HFFc6 (cell line): Measurements from ENCODE around the gene MTERF4. TPM values are rescaled to one million over a fixed set of nuclear protein-coding genes. Genes with fewer than 3 reads are reported as not detected.

Experiments
- DNase-seq: peaks from one replicate; pipeline ENCODE4 v3.0.0-alpha.2; 2018
- H3K27ac Mint-ChIP-seq: 2 replicates; pipeline ENCODE4 v1.8.0; 2020; ENCODE audit warnings: mild to moderate bottlenecking, mixed read lengths
- H3K27me3 Mint-ChIP-seq: 2 replicates; pipeline ENCODE4 v1.8.0; 2021; ENCODE audit warnings: mild to moderate bottlenecking, moderate library complexity, mixed read lengths; ENCODE audit not compliant: insufficient read depth
- H3K36me3 Mint-ChIP-seq: 2 replicates; pipeline ENCODE4 v1.8.0; 2021; ENCODE audit warnings: low read depth, mixed read lengths
- H3K4me1 Mint-ChIP-seq: 2 replicates; pipeline ENCODE4 v1.8.0; 2020; ENCODE audit warnings: low read depth, mixed read lengths
- H3K4me3 Mint-ChIP-seq: 2 replicates; pipeline ENCODE4 v1.8.0; 2020; ENCODE audit warnings: mild to moderate bottlenecking, moderate library complexity, mixed read lengths
- H3K9me3 Mint-ChIP-seq: 2 replicates; pipeline ENCODE4 v1.8.0; 2020; ENCODE audit warnings: mild to moderate bottlenecking, mixed read lengths
- total RNA-seq, 6 experiments: library from RNA; stranded (reverse); fragmentation: NEBNext Ultra II Directional; extraction: Animal tissue kit (Norgen Biotek cat#: 25700); gene quantifications; 2 replicates in 1 of 6; 3 replicates in 5 of 6; pipeline ENCODE4 v1.2.3, GENCODE V29; 2021
- TF ChIP-seq, protein P1 (sequence below): fragments of 200-600 bp; sonication (generic); IDR thresholded peaks from 2 replicates; pipeline ENCODE4 v1.5.0; 2021; ENCODE audit warnings: antibody characterized with exemption, mild to moderate bottlenecking

Gene MTERF4
- total RNA-seq, 6 experiments from 2014 or later: 17.2 to 20.6 (median 17.9) TPM

GRCh38 chr2:241081190-241081642, 20.9 kb downstream of the MTERF4 start:
- peaks cover 3% of the 10 kb centered on the region for H3K27me3 Mint-ChIP-seq
- H3K36me3 Mint-ChIP-seq: peaks cover 2% of the 10 kb centered on the region
- H3K4me1 Mint-ChIP-seq: no peaks in the 10 kb centered on the region; the same call in 1 of the 2 replicates
- DNase-seq: no peak
- no peak overlapping the region for H3K4me3 Mint-ChIP-seq
- no peaks in the 10 kb centered on the region for H3K9me3 Mint-ChIP-seq
- no peak overlapping the region for H3K27ac Mint-ChIP-seq
- TF ChIP-seq, protein P1, sequence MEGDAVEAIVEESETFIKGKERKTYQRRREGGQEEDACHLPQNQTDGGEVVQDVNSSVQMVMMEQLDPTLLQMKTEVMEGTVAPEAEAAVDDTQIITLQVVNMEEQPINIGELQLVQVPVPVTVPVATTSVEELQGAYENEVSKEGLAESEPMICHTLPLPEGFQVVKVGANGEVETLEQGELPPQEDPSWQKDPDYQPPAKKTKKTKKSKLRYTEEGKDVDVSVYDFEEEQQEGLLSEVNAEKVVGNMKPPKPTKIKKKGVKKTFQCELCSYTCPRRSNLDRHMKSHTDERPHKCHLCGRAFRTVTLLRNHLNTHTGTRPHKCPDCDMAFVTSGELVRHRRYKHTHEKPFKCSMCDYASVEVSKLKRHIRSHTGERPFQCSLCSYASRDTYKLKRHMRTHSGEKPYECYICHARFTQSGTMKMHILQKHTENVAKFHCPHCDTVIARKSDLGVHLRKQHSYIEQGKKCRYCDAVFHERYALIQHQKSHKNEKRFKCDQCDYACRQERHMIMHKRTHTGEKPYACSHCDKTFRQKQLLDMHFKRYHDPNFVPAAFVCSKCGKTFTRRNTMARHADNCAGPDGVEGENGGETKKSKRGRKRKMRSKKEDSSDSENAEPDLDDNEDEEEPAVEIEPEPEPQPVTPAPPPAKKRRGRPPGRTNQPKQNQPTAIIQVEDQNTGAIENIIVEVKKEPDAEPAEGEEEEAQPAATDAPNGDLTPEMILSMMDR: no peak

DNA sequence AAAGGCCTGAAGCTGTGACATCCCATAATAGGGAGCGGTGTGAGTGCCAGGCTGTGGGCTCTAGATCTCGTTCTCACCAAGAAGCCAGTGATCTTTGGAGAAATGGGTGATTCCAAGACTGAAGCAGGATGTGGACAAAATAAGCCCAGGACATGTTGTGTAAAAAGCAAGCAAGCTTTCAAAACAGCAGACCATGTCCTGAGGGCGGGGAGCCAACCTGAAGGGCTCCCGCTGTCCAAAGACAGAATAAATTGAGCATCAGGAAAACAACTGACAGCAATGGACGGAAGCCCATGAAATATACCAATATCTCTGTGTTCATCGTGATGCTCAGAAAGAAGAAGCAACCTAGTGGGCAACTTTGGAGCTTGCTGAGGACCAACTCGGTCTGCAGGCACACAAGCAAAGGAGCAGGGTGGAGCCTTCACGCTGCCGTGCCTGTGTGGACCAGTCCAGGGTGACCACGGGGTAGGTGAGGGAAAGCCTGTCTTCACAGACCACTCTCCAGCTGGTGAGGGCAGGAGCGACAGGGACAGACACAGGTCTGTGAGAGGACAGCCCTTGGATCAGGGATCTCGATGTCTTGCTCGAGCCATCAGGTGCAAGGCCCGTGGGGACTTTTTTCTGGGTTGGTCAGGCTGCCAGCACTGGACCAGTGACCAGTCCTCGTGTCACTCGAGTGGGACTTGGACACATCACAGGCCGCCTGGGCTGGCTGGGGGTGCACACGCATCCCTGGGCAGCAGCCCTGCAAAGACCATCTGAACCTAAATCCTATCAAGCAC, 21.5 kb downstream of the MTERF4 start:
- H3K4me1 Mint-ChIP-seq: no peaks in the 10 kb centered on the region; the same call in 1 of the 2 replicates
- H3K9me3 Mint-ChIP-seq: no peaks in the 10 kb centered on the region
- no peak for DNase-seq
- TF ChIP-seq, protein P1: no peak
- H3K36me3 Mint-ChIP-seq: no peaks in the 10 kb centered on the region
- no peak overlapping the region for H3K4me3 Mint-ChIP-seq
- H3K27ac Mint-ChIP-seq: no peak overlapping the region
- peaks cover 3% of the 10 kb centered on the region for H3K27me3 Mint-ChIP-seq

- Mint-ChIP-seq H3K36me3 (no peaks in the 10 kb centered on the region), H3K9me3 (no peaks in the 10 kb centered on the region), H3K4me1 (no peaks in the 10 kb centered on the region; the same call in 1 of the 2 replicates), H3K27me3 (peaks cover 13% of the 10 kb centered on the region), H3K27ac (no peak overlapping the region), H3K4me3 (no peak overlapping the region)
- TF ChIP-seq, protein P1: no peak
- no peak for DNase-seq
Measured at GRCh38 chr2:241074901-241075540, 27.1 kb downstream of the MTERF4 start.

- no peak for DNase-seq
- TF ChIP-seq, protein P1: no peak
- Mint-ChIP-seq H3K4me3 (no peak overlapping the region), H3K27ac (no peak overlapping the region), H3K27me3 (peaks cover 13% of the 10 kb centered on the region), H3K9me3 (no peaks in the 10 kb centered on the region), H3K4me1 (no peaks in the 10 kb centered on the region; the same call in 1 of the 2 replicates), H3K36me3 (no peaks in the 10 kb centered on the region)
Measured at GRCh38 chr2:241074065-241074818, 27.8 kb downstream of the MTERF4 start.

- Mint-ChIP-seq H3K27ac (no peak overlapping the region), H3K27me3 (peaks cover 14% of the 10 kb centered on the region), H3K4me1 (no peaks in the 10 kb centered on the region), H3K9me3 (no peaks in the 10 kb centered on the region), H3K36me3 (no peaks in the 10 kb centered on the region), H3K4me3 (no peak overlapping the region)
- DNase-seq: no peak
- TF ChIP-seq, protein P1: no peak
Measured at GRCh38 chr2:241073166-241074064, 28.7 kb downstream of the MTERF4 start.
